Epithelial cell of proximal tubule (primary cell): Measurements from ENCODE around the gene ANKRD18B. TPM values are rescaled to one million over a fixed set of nuclear protein-coding genes. Genes with fewer than 3 reads are reported as not detected.
"Not testable (repeated sequence)": the region's sequence is repeated elsewhere in the genome, so short reads cannot be mapped to it uniquely, and the experiment has no call there.

Experiments used
- DNase-seq: peaks from one replicate; pipeline ENCODE4 v3.0.0-alpha.2; 2011; ENCODE audit warnings: low read depth
- H3K4me3 ChIP-seq: 2 replicates; pipeline ENCODE4 v1.5.1; 2011; ENCODE audit warnings: low read depth, mild to moderate bottlenecking, low read length
- total RNA-seq: library from RNA; depleted of rRNA; stranded (reverse); fragments of >200 nt; gene quantifications from 2 replicates; pipeline ENCODE4 v1.2.3, GENCODE V29; 2015
- TF ChIP-seq, protein P1 (sequence below): conservative IDR thresholded peaks from 2 replicates; pipeline ENCODE4 v1.5.1; 2012; ENCODE audit warnings: low read depth, mild to moderate bottlenecking, low read length

ANKRD18B gene
- 3.1 and 3.4 TPM in 2 replicates for total RNA-seq

GRCh38 chr9:33523397-33524305 lies at the start of gene ANKRD18B:
Gene ANKRD18B (plus strand): TSS chr9:33524251. CDS start chr9:33524490, 239 bp downstream.
- TF ChIP-seq, protein P1, sequence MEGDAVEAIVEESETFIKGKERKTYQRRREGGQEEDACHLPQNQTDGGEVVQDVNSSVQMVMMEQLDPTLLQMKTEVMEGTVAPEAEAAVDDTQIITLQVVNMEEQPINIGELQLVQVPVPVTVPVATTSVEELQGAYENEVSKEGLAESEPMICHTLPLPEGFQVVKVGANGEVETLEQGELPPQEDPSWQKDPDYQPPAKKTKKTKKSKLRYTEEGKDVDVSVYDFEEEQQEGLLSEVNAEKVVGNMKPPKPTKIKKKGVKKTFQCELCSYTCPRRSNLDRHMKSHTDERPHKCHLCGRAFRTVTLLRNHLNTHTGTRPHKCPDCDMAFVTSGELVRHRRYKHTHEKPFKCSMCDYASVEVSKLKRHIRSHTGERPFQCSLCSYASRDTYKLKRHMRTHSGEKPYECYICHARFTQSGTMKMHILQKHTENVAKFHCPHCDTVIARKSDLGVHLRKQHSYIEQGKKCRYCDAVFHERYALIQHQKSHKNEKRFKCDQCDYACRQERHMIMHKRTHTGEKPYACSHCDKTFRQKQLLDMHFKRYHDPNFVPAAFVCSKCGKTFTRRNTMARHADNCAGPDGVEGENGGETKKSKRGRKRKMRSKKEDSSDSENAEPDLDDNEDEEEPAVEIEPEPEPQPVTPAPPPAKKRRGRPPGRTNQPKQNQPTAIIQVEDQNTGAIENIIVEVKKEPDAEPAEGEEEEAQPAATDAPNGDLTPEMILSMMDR, result peak; percentile 44
- DNase-seq, result not testable (repeated sequence)
- H3K4me3 ChIP-seq, result peak within 1 kb of the TSS; percentile 74

DNA sequence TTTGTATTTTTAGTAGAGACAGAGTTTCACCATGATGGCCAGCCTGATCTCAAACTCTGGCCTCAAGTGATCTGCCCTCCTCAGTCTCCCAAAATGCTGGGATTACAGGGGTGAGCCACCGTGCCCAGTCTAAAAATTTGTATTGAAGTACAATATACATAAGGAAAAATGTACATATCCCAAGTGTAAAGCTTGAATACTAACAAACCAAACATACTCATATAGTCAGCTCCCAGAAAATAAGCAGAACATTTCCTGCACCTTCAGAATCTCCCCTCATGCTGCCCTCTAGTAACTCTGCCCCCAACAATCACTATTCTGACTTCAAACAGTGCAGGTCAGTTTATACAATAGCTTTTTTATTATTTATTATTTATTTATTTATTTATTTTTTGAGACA lies 48.7 kb upstream of the ANKRD18B start:
- TF ChIP-seq, protein P1, result no peak
- no peak overlapping the region for H3K4me3 ChIP-seq
- no peak for DNase-seq

DNA sequence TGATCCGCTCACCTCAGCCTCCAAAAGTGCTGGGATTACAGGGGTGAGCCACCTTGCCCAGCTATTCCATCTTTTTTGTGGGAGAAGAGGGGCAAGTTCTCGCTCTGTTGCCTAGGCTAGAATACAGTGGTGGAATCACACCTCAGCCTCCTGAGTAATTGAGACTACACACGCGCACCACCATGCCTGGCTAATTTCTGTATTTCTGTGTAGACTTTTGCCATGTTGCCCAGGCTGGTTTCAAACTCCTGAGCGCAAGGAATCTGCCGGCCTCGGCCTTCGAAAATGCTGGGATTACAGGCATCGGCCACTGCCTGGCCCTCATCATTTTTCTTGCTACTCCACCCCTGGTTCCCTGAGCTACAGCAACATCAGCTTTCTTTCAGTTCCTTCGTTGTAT lies 47.5 kb upstream of the ANKRD18B start:
- TF ChIP-seq, protein P1, result no peak
- no peak for DNase-seq
- no peak overlapping the region for H3K4me3 ChIP-seq

DNA sequence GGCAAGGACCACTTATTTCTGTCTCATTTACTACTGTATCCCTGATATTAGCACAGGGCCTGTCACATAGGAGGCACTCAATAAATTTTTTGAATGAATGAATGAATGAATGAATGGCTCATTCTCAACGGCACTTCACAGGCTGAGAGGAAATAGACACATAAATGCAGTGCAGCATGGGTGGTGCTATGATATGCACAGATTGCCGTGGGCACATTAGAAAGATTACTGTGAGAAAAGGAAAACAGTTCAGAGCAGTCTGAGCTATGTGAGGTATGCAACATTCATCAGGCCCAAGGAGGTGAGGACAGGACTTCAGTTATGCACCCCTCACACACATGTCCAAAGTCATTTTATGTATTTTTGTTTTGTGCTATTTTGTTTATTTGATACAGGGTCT lies 43.9 kb upstream of the ANKRD18B start:
- TF ChIP-seq, protein P1, result no peak
- no peak for DNase-seq
- no peak overlapping the region for H3K4me3 ChIP-seq

DNA sequence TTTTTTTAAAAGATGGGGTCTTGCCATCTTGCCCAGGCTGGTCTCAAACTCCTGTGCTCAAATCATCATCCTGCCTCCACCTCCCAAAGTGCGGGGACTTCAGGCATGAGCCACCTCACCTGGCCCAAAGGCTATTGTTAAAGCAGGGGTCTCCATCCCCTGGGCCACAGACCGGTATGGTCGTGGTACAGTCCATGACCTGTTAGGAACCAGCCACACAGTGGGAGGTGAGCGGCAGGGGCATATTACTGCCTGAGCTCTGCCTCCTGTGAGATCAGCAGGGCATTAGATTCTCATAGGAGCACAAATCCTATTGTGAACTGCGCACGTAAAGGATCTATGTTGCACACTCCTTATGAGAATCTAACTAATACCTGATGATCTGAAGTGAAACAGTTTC lies 43.1 kb upstream of the ANKRD18B start:
- TF ChIP-seq, protein P1, result no peak
- no peak overlapping the region for H3K4me3 ChIP-seq
- DNase-seq, result no peak

- DNase-seq, H3K4me3 ChIP-seq: not testable (repeated sequence)
These were observed 38.7 kb upstream of the ANKRD18B start for GRCh38 chr9:33485312-33485711.

- H3K4me3 ChIP-seq, result no peak overlapping the region
- DNase-seq, result peak; percentile 43
- TF ChIP-seq, protein P1, result no peak
These were observed 35.0 kb upstream of the ANKRD18B start for GRCh38 chr9:33489066-33489465.

- not testable (repeated sequence) for DNase-seq, H3K4me3 ChIP-seq
These were observed 30.2 kb upstream of the ANKRD18B start for GRCh38 chr9:33493819-33494218.
